SK-N-MC (cell line): ENCODE results near the gene TALDO1.

Source experiments
- DNase-seq: peaks from one replicate; pipeline ENCODE4 v3.0.0-alpha.2; 2011; ENCODE audit warnings: low read depth, low spot score
- H3K27ac ChIP-seq: fragments of 200-600 bp; sonication (generic); 2 replicates; pipeline ENCODE4 v1.5.1; 2016; ENCODE audit warnings: mixed run types
- H3K36me3 ChIP-seq: fragments of 200-600 bp; sonication (generic); 2 replicates; pipeline ENCODE4 v1.6.1; 2017; ENCODE audit warnings: antibody characterized with exemption, low read length, mixed read lengths; ENCODE audit not compliant: insufficient read depth
- H3K4me3 ChIP-seq: fragments of 200-600 bp; sonication (generic); 2 replicates; pipeline ENCODE4 v1.5.1; 2016
- H3K9ac ChIP-seq: fragments of 200-600 bp; sonication (generic); 2 replicates; pipeline ENCODE4 v1.8.0; 2017; ENCODE audit warnings: mixed run types, mixed read lengths; ENCODE audit not compliant: insufficient read length
- H3K9me3 ChIP-seq: fragments of 200-600 bp; sonication (generic); 2 replicates; pipeline ENCODE4 v1.6.1; 2017; ENCODE audit warnings: low read depth, mild to moderate bottlenecking, antibody characterized with exemption, low read length, moderate library complexity, mixed read lengths
- EZH2 ChIP-seq: fragments of 200-600 bp; sonication (generic); IDR thresholded peaks from one replicate; pipeline ENCODE4 v1.6.1; 2017; ENCODE audit warnings: antibody characterized with exemption
- FOXP2 ChIP-seq: optimal IDR thresholded peaks from 2 replicates; pipeline ENCODE3; 2011; ENCODE audit warnings: mild to moderate bottlenecking, moderate library complexity; ENCODE audit not compliant: insufficient read depth; ENCODE audit errors: extremely low read length, control extremely low read depth
- POLR2AphosphoS5 ChIP-seq: IDR thresholded peaks from 2 replicates; pipeline ENCODE4 v1.6.1; 2012; ENCODE audit warnings: mild to moderate bottlenecking, low read depth, low read length, borderline replicate concordance

TALDO1 gene

GRCh38 chr11:703506-703905 lies 43.8 kb upstream of the TALDO1 start:
- Histone ChIP-seq H3K9me3 (no peaks in the 10 kb centered on the region), H3K36me3 (no peaks in the 10 kb centered on the region), H3K27ac (peak overlapping the region; percentile 64; the same call in 1 of the 2 replicates), H3K4me3 (no peak overlapping the region), H3K9ac (no peak overlapping the region)
- TF ChIP-seq FOXP2 (no peak), POLR2AphosphoS5 (no peak), EZH2 (no peak)
- no peak for DNase-seq

- Histone ChIP-seq H3K27ac (0 out of 2 replicates have a peak overlapping the region, but pooled peaks have one; percentile 64), H3K4me3 (no peak overlapping the region), H3K9me3 (no peaks in the 10 kb centered on the region), H3K9ac (no peak overlapping the region), H3K36me3 (no peaks in the 10 kb centered on the region)
- no peak for DNase-seq
- TF ChIP-seq POLR2AphosphoS5 (no peak), EZH2 (no peak), FOXP2 (no peak)
These were observed 43.0 kb upstream of the TALDO1 start for GRCh38 chr11:704228-704674.

- Histone ChIP-seq H3K4me3 (no peak overlapping the region), H3K9me3 (no peaks in the 10 kb centered on the region), H3K27ac (no peak overlapping the region), H3K9ac (no peak overlapping the region), H3K36me3 (no peaks in the 10 kb centered on the region)
- DNase-seq: no peak
- TF ChIP-seq POLR2AphosphoS5 (no peak), FOXP2 (no peak), EZH2 (no peak)
These were observed 42.3 kb upstream of the TALDO1 start for GRCh38 chr11:704781-705645.

GRCh38 chr11:705646-706438 lies 41.4 kb upstream of the TALDO1 start, which contains the start of gene EPS8L2:
EPS8L2 (plus strand) TSS chr11:706231; CDS start chr11:709408, 3,177 bp downstream.
- Histone ChIP-seq H3K9me3 (no peaks in the 10 kb centered on the region), H3K4me3 (no peak within 1 kb of the TSS), H3K9ac (no peak within 1 kb of the TSS), H3K36me3 (no peaks in the 10 kb centered on the region), H3K27ac (no peak within 1 kb of the TSS)
- DNase-seq: no peak
- TF ChIP-seq POLR2AphosphoS5 (no peak), EZH2 (no peak), FOXP2 (no peak)

GRCh38 chr11:706439-706956 lies 40.8 kb upstream of the TALDO1 start:
- no peak overlapping the region for H3K4me3 ChIP-seq
- no peaks in the 10 kb centered on the region for H3K9me3 ChIP-seq
- H3K36me3 ChIP-seq: no peaks in the 10 kb centered on the region
- H3K27ac ChIP-seq: no peak overlapping the region
- no peak overlapping the region for H3K9ac ChIP-seq
- no peak for DNase-seq
- TF ChIP-seq POLR2AphosphoS5 (no peak), FOXP2 (no peak), EZH2 (no peak)

- no peak for DNase-seq
These were observed 40.1 kb upstream of the TALDO1 start for GRCh38 chr11:706957-707816.

GRCh38 chr11:707817-708420 lies 39.3 kb upstream of the TALDO1 start:
- Histone ChIP-seq H3K4me3 (no peak overlapping the region), H3K9me3 (no peaks in the 10 kb centered on the region), H3K9ac (no peak overlapping the region), H3K27ac (no peak overlapping the region), H3K36me3 (no peaks in the 10 kb centered on the region)
- TF ChIP-seq FOXP2 (no peak), EZH2 (no peak), POLR2AphosphoS5 (no peak)
- no peak for DNase-seq

More at GRCh38 chr11:706957-707816, 40.1 kb upstream of the TALDO1 start:
- no peaks in the 10 kb centered on the region for H3K9me3 ChIP-seq
- H3K9ac ChIP-seq: no peak overlapping the region
- no peak overlapping the region for H3K4me3 ChIP-seq
- H3K27ac ChIP-seq: no peak overlapping the region
- H3K36me3 ChIP-seq: no peaks in the 10 kb centered on the region
- TF ChIP-seq FOXP2: no peak
- TF ChIP-seq EZH2: no peak
- no peak for TF ChIP-seq POLR2AphosphoS5
